Hepatic stellate cell (primary cell): ENCODE results near the gene CHMP2A.
A peak's percentile ranks its signal among the peaks of the same experiment; 100 is the strongest.

Experiments used
- DNase-seq: peaks from one replicate; pipeline ENCODE4 v3.0.0; 2011; ENCODE audit warnings: low spot score

CHMP2A gene

DNA sequence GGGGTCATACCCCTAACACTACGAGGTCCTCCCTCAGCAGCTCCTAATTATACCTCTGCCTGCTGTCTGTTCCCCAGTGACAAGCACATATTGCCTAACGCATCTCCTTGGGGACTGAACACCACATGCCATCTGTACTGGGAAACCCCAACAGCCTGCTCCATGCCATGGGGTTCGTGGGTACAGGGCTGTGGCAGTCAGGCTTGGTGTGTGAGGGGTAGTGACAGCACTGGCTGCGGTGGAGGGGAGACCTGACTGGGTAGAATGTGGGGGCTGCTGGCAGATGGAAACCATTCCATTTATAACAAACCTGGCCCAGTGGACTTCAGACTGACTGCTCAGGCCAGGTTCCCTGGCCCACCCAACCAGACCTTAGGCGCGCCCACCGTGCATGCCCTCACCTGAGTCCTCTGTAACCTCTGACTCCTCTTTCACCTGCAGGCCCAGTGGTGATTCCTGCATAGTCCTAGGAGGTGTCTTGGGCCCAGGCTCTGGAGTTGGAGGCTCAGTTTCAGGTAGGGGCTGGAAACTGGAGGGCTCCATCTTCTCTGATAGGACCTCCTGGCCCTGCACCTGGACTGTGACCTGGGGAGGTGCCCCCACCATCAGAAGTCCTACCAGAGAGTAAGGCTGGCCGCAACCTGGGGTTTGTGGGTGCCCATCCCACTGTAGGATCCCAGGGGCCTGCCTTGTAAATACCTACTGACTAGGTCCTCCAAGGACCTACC is 15.2 kb upstream of the CHMP2A start:
- DNase-seq = no peak

DNA sequence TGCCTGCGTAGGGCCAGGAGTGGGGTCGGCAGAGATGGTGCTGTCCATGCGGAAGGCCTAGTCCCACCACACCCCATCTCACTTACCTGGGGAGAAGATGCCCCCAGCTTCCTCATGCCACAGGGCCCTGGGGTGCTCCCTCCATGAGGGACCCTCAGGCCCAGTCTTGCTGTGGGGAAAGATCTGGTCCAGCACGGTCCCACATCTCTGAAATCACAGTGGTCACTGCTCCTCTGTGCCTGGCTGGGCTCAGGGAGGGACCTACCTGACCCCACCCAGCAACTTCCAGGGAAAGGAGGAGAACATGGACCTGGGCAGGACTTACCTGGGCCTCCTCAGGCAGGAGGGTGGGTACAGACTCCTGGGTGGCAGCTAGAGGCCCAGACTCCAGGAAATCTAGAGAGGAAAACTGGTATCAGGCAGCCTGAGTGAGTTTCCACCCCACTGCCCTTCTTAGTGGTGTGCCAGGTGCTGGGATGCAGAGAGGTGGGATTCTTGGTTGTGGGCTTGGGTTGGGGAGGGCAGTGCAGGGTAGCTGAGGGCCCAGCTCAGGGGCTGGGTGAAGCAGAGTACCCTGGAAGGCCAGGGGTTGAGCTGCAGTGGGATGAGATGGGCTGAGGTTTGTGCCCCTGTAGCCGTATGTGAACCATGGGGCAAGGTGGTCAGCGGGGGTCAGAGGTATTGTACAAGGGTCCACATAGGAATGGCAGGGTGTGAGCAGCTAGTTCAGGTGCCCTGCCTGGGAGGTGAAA is 14.5 kb upstream of the CHMP2A start:
- DNase-seq = no peak

- DNase-seq = no peak
Measured at GRCh38 chr19:58568453-58569130, 13.7 kb upstream of the CHMP2A start.

DNA sequence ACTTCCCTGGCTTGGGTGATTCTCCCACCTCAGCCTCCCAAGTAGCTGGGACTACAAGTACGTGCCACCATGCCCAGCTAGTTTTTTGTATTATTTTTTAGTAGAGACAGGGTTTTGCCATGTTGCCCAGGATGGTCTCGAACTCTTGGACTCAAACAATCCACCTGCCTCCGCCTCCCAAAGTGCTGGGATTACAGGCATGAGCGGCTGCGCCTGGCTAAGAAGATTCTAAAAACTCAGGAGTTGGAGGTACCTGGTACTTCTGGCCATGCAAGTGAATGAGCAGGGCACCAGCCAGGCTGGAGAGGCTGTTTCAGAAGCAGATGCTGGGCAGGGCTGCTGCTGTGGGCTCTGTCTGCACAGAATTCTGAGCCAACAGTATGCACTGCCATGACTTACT is 12.1 kb upstream of the CHMP2A start:
- no peak for DNase-seq

GRCh38 chr19:58563823-58564222 is 8.9 kb upstream of the CHMP2A start:
- DNase-seq = no peak

DNA sequence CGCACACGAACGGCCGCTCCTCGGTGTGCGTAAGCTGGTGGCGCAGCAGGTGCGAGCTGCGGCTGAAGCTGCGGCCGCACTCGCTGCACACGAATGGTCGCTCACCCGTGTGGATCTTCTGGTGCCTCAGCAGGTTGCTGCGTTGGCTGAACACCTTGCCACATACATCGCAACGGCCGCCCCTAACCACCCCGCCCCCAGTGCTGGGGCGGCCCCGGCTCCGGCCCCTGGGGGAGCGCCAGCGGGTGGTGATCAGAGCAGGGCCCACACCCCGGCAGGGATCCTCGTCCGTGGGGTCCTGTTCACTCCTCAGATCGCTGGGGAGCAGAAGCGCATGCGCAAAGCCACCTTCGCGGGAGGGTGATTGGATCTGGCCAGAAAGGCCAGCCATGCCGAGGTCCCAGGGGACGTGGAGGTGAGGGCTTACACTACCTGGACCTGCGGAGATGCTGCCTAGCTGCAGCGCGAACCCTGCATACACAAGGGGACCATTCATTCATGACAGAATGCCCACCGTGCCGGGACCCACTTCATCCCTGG is 8.2 kb upstream of the CHMP2A start:
- no peak for DNase-seq

GRCh38 chr19:58562122-58563033 is 7.5 kb upstream of the CHMP2A start:
- DNase-seq = no peak

GRCh38 chr19:58561373-58562121 is 6.6 kb upstream of the CHMP2A start:
- no peak for DNase-seq

- no peak for DNase-seq
Measured at GRCh38 chr19:58560921-58561320, 6.0 kb upstream of the CHMP2A start.

GRCh38 chr19:58560007-58560887 is 5.3 kb upstream of the CHMP2A start:
- DNase-seq = no peak

GRCh38 chr19:58559275-58560006 is 4.5 kb upstream of the CHMP2A start:
- DNase-seq = peak; percentile 99

DNA sequence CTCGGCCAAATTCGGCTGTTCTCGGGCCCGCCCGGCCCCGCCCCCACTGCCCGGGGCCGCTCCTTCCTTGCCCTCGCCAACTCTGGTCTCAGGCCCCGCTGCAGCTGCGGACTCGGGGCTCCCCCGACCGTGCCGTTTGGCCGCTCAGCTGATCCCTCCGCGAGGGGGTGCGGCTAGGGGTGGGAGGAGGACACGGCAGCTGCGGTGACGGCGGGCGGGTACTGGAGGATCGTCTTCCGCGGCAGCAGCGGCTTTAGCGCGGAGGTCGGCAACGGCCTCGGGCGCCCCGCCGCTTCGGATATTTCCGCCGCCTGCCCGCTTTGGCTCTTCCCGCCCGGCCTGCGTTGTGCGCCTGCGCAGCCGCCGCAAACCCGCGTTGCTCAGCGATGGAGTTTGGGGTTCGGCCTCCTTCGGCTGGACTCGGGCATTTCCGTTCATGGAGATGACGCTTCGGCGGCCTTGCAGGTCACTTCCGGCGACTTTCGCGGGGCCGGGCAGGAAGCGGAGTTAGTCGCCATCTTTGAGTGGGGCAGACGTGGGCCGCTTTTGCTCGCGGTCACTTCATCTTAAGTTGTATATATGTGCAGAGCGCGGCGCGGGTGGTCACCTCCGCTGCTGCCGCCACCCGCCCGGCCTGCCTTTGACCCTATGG is 3.8 kb upstream of the CHMP2A start:
- DNase-seq = peak; percentile 94

DNA sequence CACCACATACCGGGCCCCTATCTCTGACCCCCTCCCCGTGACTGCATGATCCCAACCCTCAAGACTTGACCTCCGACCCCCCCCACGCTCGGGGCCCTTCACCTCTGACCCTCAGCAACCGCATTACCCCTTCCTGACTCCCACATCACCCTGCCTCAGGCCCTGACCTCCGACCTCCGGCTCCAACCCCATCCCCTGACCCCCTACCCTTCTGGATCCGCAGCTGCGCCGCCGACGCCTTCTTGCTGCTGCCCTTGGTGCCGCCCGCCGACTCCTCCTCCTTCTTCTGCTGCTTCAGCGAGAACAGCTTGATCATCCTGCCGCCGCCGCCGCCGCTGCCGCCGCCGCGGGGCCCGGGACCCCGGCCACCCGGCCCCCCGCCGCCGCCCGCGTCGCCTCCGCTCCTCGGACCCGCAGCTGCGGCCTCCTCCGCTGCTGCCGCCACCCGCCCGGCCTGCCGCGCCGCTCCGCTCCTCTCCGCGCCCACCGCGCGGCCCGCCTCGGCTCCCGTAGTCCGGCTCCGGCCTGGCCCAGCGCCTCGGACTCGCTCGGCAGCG is 3.2 kb upstream of the CHMP2A start, which contains the start of gene UBE2M:
UBE2M (minus strand) TSS at position 546 of the 557 bp plus-strand sequence; CDS start at position 316, 230 bp downstream.
- no peak for DNase-seq

- no peak for DNase-seq
Measured at GRCh38 chr19:58557221-58558065, 2.5 kb upstream of the CHMP2A start.

DNA sequence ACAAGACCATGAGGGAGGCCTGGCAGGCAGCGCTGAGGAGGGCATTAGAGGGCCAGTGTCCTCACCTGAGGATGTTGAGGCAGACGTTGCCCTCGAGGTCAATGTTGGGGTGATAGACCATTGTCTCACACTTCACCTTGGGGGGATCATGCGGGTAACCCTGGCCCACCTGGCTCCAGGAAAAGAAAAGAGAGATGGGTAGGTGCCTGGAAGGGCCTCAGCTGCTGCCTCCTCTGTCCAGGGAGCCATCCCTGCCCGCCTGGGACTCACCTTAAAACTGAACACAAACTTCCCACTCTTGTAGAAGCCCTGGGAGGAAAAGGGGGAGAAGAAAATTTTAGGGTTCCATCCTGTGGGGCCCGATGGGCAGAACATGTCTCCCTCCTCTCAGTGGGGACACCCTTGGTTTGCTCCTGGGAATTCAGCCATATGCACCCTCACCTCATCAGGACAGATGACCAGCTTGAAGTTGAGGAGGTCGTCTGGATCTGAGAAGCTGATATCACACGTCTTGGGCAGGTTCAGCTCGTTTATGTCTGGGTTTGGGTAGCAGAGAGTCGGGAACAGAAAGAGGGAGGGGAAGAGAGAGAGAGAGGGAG is 1.8 kb upstream of the CHMP2A start:
- no peak for DNase-seq

DNA sequence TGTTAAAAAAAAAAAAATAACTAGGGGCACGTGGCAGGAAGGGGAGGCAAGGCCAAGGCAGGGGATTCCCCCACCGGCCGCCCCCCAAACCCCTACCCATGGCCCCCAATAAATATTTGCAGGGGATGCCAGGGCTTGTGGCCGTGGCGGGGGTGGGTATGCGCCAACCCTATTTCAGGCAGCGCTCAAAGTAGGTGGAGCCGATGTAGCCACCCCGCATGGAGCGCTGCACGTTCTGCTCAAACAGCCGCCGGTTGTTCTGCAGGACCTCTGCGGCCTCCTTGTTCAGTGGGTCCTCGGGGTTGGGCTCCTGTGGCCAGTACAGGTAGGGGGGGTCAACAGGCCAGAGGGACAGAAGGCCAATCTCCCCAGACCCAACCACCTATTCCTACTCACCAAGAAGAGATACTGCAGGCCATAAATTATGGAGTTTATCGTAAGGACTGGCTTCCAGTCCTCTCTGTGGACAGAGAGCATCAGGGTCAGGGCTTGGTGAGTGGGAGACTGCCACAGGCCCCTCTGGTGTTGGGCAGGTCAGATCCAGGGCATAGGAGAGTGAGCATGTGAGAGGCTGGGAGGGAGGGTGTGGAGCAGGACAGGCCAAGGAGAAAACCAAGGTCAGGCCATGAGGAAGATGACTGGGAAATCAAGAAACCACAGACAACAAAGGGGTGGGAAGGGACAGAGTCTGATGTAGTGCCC is 1.2 kb upstream of the CHMP2A start:
- DNase-seq = no peak
